Measurements from ENCODE around the gene SLC26A1.
A peak's percentile ranks its signal among the peaks of the same experiment; 100 is the strongest.
"Not testable (repeated sequence)": the region's sequence is repeated elsewhere in the genome, so short reads cannot be mapped to it uniquely, and the experiment has no call there.

SLC26A1 gene

DNA sequence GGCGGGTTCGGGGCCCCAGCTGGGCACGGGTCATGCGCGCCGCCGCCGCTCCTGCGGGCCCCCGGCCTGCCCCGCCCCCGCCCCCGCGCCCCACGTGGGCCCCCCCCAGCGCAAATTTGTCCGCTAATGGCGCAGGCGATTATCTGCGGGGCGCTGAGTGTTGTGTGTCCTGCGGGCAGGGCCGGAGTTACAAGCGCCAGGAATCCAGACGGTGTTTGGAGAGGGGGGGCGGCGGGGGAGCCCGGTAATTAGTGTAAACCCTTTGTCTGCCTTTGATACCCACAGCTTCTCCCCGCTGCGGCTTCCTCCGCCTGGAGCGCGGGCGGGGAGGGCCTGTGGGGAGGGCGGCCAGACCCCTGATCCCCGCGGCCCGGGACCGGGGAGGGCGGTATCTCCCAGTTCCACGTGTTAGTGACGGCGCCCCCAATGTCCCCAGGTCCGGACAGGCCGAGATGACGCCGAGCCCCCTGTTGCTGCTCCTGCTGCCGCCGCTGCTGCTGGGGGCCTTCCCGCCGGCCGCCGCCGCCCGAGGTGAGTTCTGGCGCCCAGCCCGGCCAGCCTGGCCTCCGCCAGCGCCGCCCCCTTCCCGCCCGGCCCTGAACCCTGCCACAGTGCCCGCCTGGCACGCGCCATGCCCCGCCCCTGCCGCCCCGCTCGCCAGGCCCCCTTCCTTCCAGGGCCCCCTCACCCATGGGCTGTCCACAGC is 19.0 kb upstream of the SLC26A1 start:
- peak; percentile 42 for DNase-seq

DNA sequence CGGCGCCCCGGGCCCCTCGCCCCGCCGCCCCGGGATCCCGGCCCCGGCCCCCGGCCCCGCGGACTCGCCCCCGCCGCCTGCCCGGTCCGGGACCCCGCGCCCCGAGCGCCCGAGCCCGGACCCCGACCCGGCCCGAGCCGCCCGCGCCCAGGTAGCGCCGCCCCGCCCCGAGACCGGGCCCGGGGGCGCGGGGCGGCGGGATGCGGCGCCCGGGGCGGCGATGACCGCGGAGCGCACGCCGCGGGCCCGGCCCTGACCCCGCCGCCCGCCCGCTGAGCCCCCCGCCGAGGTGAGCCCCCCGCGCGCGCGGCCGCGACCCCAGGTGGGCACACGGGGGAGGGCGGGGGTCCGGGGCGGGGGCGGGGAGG is 18.4 kb upstream of the SLC26A1 start:
- DNase-seq, result no peak

- DNase-seq, result peak; percentile 95
These were observed 17.9 kb upstream of the SLC26A1 start, which contains the start of gene FGFRL1 for GRCh38 chr4:1011022-1011665. Gene FGFRL1, plus strand, starts transcription at chr4:1011626. Its CDS starts 860 bp downstream, at chr4:1012486.

- peak; percentile 83 for DNase-seq
These were observed 17.3 kb upstream of the SLC26A1 start for GRCh38 chr4:1010395-1011021.

GRCh38 chr4:1009542-1010394 is 16.6 kb upstream of the SLC26A1 start:
- peak; percentile 81 for DNase-seq

- DNase-seq, result peak; percentile 41
These were observed 15.8 kb upstream of the SLC26A1 start for GRCh38 chr4:1008840-1009541.

GRCh38 chr4:1006856-1007255 is 13.7 kb upstream of the SLC26A1 start:
- no peak for DNase-seq

GRCh38 chr4:1004557-1005485 is 11.6 kb upstream of the SLC26A1 start:
- DNase-seq, result no peak

GRCh38 chr4:1004071-1004418 is 10.8 kb upstream of the SLC26A1 start:
- no peak for DNase-seq

DNA sequence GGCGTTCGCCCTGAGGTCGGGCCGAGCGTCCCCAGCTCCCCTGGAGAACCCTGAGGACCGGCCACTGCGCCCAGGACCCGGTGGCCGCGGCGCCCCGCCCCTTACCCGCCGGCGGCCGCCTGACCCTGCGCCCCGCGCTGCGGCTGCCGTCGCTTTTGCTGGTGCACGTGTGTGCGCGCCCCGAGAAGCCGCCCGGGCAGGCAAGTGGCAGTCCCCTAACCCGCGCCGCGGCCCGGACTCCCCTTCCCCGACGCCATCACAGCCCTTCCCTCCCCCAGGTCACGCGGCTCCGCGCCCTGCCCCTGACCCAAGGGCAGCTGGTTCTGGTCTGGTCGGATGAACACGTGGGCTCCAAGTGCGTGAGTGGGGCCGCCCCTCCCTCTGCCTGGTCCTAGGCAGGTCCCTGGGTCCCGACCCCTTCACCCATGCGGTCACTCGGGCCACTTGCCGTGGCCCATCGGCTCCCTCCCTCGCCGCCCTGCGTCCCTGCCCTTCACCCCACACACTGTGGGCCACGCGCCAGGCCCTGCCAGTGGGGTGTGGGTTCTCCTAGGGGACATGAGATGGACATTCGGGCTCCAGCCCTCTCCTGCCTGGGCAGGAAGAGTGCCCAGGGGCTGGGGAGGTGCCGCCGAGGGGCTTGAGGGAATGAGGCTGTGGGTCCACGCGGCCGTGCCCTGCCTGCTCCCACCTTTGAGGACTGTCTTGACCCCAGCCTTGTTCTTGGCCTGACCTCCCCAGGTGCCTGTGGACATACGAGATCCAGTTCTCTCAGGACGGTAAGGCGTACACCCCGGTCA is 10.3 kb upstream of the SLC26A1 start:
- no peak for DNase-seq

DNA sequence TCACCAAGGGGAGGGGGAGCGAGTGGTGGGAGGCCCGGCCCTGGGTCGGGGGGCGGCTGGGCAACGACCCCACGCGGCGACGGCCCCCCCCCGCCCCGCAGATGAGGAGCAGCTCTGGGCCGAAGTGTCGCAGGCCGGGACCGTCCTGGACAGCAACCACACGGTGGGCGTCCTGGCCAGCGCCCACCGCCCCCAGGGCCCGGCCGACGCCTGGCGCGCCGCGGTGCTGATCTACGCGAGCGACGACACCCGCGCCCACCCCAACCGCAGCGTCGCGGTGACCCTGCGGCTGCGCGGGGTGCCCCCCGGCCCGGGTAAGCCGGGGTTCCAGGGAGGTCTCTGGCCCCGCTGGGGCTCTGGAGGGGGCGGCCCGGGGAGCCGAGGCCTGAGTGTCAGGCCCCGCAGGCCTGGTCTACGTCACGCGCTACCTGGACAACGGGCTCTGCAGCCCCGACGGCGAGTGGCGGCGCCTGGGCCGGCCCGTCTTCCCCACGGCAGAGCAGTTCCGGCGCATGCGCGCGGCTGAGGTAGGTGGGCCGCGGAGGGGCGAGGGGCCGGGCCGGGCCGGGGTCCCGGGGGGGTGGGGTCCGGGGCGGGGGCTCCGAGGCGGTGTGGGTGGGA is 9.5 kb upstream of the SLC26A1 start:
- no peak for DNase-seq

DNA sequence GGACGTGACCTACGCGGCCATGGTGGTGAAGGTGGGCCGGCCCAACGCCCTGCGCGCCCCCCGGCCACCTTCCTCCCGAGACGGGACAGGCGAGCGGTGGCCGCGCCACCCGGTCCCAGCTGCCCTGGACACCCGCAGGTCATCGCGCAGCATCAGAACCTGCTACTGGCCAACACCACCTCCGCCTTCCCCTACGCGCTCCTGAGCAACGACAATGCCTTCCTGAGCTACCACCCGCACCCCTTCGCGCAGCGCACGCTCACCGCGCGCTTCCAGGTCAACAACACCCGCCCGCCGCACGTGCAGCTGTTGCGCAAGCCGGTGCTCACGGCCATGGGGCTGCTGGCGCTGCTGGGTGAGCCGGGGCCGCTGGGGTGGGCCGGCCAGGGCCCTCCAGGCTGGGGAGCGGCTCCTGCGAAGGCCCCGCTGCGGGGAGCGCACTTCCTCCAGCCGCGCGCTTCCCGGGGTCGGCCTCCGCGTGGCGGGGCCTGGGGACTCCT is 9.0 kb upstream of the SLC26A1 start:
- no peak for DNase-seq

GRCh38 chr4:1001561-1002130 is 8.4 kb upstream of the SLC26A1 start:
- no peak for DNase-seq

- DNase-seq, result no peak
These were observed 7.6 kb upstream of the SLC26A1 start for GRCh38 chr4:1000686-1001260.

DNA sequence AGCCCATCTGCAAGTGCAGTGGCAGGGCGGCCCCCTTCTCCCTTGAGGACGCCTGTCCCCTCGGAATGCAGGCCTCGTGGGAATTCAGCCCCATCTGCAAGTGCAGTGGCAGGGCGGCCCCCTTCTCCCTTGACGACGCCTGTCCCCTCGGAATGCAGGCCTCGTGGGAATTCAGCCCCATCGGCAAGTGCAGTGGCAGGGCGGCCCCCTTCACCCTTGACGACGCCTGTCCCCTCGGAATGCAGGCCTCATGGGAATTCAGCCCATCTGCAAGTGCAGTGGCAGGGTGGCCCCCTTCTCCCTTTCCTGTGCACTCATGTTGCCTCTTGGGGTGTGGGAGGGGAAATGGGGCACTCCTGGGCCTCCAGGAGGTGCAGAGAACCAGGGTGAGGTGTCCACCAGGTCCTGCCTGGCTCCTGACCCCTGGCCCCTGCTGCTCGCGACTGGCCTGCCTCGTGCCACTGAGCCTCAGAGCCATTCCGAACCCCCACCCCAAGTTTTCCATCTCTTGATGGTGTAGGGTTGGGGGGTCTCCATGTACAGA is 6.8 kb upstream of the SLC26A1 start:
- no peak for DNase-seq

DNA sequence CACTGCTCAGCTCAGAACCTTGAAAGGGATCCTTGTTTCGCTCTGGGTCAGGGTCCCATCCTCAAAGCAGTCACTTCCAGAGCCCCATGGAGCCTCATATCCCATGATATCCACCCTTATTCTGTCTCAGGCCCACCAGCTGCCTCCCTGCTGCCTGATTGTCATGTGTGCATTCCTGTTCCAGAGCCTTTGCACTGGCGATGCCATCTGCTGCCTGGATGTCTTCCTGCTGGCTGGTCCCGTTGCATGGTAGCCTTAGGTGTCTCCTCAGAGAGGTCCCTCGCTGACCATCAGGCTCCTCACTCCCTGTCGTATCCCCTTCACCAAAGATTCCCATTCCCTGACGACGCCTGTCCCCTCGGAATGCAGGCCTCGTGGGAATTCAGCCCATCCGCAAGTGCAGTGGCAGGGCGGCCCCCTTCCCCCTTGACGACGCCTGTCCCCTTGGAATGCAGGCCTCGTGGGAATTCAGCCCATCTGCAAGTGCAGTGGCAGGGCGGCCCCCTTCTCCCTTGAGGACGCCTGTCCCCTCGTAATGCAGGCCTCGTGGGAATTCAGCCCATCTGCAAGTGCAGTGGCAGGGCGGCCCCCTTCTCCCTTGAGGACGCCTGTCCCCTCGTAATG is 6.1 kb upstream of the SLC26A1 start:
- DNase-seq, result not testable (repeated sequence)

GRCh38 chr4:998096-998691 is 5.0 kb upstream of the SLC26A1 start:
- no peak for DNase-seq
